Endothelial cell of umbilical vein (primary cell): ENCODE results near the gene BTN3A1. TPM values are rescaled to one million over a fixed set of nuclear protein-coding genes. Genes with fewer than 3 reads are reported as not detected.

Source experiments
- BruUV-seq: library from RNA; stranded (reverse); fragments of 400-500 nt; replicated peaks from 2 replicates; lab custom pipeline; 2021; lab: Mats Ljungman, UMichigan
- CTCF ChIA-PET: fragments of 300-600, 350-600 bp; sonication (Branson Sonifier 250); formaldehyde crosslinking; loops from one replicate; lab custom pipeline; 2021; ENCODE audit warnings: antibody characterized with exemption, inconsistent platforms; lab: Charles Lee
- POLR2A ChIA-PET: fragments of 300-600, 350-600 bp; sonication (Branson Sonifier 250); formaldehyde crosslinking; loops from one replicate; lab custom pipeline; 2021; ENCODE audit warnings: antibody characterized with exemption, inconsistent platforms; lab: Charles Lee
- DNase-seq: peaks from one replicate; pipeline ENCODE4 v3.0.0-alpha.2; 2011; ENCODE audit warnings: low read depth, low spot score
- FAIRE-seq: peaks from 2 replicates; lab custom pipeline; 2011; peaks lifted over from hg19 to GRCh38; lab: Jason Lieb, UNC
- H2AFZ ChIP-seq: 2 replicates; pipeline ENCODE4 v1.6.0; 2012; ENCODE audit warnings: low read depth, low read length, control low read depth, inconsistent platforms
- H3K27ac ChIP-seq: 2 replicates; pipeline ENCODE4 v1.5.1; 2011; ENCODE audit warnings: low read depth, mild to moderate bottlenecking, control low read depth, low read length, moderate library complexity; ENCODE audit not compliant: insufficient read depth
- H3K27me3 ChIP-seq, 2 experiments: 2 replicates each; pipeline versions ENCODE4 v1.6.0 to v1.6.1; 2011; ENCODE audit warnings: low read length in 2 of 2, mixed read lengths in 1 of 2; ENCODE audit not compliant: control insufficient read depth in 2 of 2, insufficient read depth in 2 of 2
- H3K36me3 ChIP-seq, 2 experiments: 2 replicates in 1 of 2; 3 replicates in 1 of 2; pipeline ENCODE4 v1.5.1; 2011; ENCODE audit warnings: low read length in 2 of 2, mild to moderate bottlenecking in 1 of 2, moderate library complexity in 1 of 2; ENCODE audit not compliant: control insufficient read depth in 2 of 2, insufficient read depth in 2 of 2; ENCODE audit errors: extremely low read depth in 1 of 2
- H3K4me1 ChIP-seq: 3 replicates; pipeline ENCODE4 v1.5.1; 2011; ENCODE audit warnings: mild to moderate bottlenecking, low read length; ENCODE audit not compliant: control insufficient read depth, insufficient read depth; ENCODE audit errors: extremely low read depth
- H3K4me2 ChIP-seq: 2 replicates; pipeline ENCODE4 v1.6.1; 2011; ENCODE audit warnings: low read length, control low read depth, mixed read lengths; ENCODE audit not compliant: insufficient read depth
- H3K4me3 ChIP-seq, 3 experiments: fragments of 200-600 bp in 1 of 3; sonication (generic), shearing (Covaris generic) in 1 of 3; replicated peaks in 1 of 3; 2 replicates each; pipeline ENCODE4 v1.5.1; 2011 to 2016; ENCODE audit warnings: control low read depth in 3 of 3, low read length in 3 of 3, mild to moderate bottlenecking in 2 of 3, inconsistent platforms in 1 of 3, low read depth in 1 of 3, moderate library complexity in 1 of 3; ENCODE audit not compliant: insufficient read depth in 1 of 3
- H3K79me2 ChIP-seq: 2 replicates; pipeline ENCODE4 v1.6.0; 2012; ENCODE audit warnings: low read length, inconsistent platforms; ENCODE audit not compliant: control insufficient read depth, insufficient read depth
- H3K9ac ChIP-seq: replicated peaks from 2 replicates; pipeline ENCODE3; 2011; ENCODE audit warnings: low read length, control low read depth; ENCODE audit not compliant: insufficient read depth; ENCODE audit errors: extremely low read depth
- H3K9me1 ChIP-seq: replicated peaks from 3 replicates; pipeline ENCODE4 v1.6.0; 2011; ENCODE audit warnings: mild to moderate bottlenecking, low read length; ENCODE audit not compliant: control insufficient read depth, insufficient read depth; ENCODE audit errors: extremely low read depth
- H3K9me3 ChIP-seq: replicated peaks from 2 replicates; pipeline ENCODE4 v1.5.1; 2012; ENCODE audit warnings: low read length, inconsistent platforms; ENCODE audit not compliant: control insufficient read depth, insufficient read depth
- H4K20me1 ChIP-seq: replicated peaks from 2 replicates; pipeline ENCODE3; 2011; ENCODE audit warnings: mild to moderate bottlenecking, low read length; ENCODE audit not compliant: control insufficient read depth, insufficient read depth; ENCODE audit errors: extremely low read depth
- CTCF ChIP-seq, 2 donors: IDR thresholded peaks; 1 replicate in 1 of 2; 2 replicates in 1 of 2; pipeline ENCODE4 v1.5.1; 2011; ENCODE audit warnings: low read length in 2 of 2, mild to moderate bottlenecking in 2 of 2, moderate library complexity in 2 of 2, control low read depth in 1 of 2, inconsistent platforms in 1 of 2, low read depth in 1 of 2; ENCODE audit not compliant: insufficient read depth in 1 of 2; ENCODE audit errors: extremely low read depth in 1 of 2
- EZH2 ChIP-seq: IDR thresholded peaks from 2 replicates; pipeline ENCODE4 v1.6.1; 2012; ENCODE audit warnings: borderline replicate concordance, low read depth, mild to moderate bottlenecking, moderate library complexity, low read length, inconsistent platforms; ENCODE audit not compliant: severe bottlenecking
- FOS ChIP-seq: IDR thresholded peaks from 2 replicates; pipeline ENCODE4 v1.6.1; 2011; ENCODE audit warnings: mild to moderate bottlenecking, low read length, moderate library complexity, borderline replicate concordance; ENCODE audit not compliant: insufficient read depth
- GATA2 ChIP-seq: IDR thresholded peaks from 2 replicates; pipeline ENCODE4 v1.7.0; 2011; ENCODE audit warnings: low read depth, mild to moderate bottlenecking, moderate library complexity, mixed read lengths, low read length; ENCODE audit not compliant: insufficient read length, insufficient read depth
- JUN ChIP-seq: IDR thresholded peaks from 2 replicates; pipeline ENCODE4 v1.6.1; 2011; ENCODE audit warnings: borderline replicate concordance, low read depth; ENCODE audit not compliant: insufficient read length, insufficient read depth
- MYC ChIP-seq: IDR thresholded peaks from one replicate; pipeline ENCODE4 v1.6.1; 2011; ENCODE audit warnings: mild to moderate bottlenecking, low read depth, low read length
- POLR2A ChIP-seq: IDR thresholded peaks from 2 replicates; pipeline ENCODE4 v1.6.1; 2012; ENCODE audit warnings: low read depth, mild to moderate bottlenecking, control low read depth, low read length
- POLR2AphosphoS5 ChIP-seq: IDR thresholded peaks from 2 replicates; pipeline ENCODE4 v1.6.1; 2012; ENCODE audit warnings: low read depth, mild to moderate bottlenecking, control low read depth, low read length, moderate library complexity; ENCODE audit not compliant: insufficient read depth
- dilution Hi-C: fragments of 300-500 bp; cut with MboI; formaldehyde crosslinking; loops from one replicate; pipeline ENCODE4 v1.15.0; 2019; ENCODE audit warnings: low sequenced_read_pairs; ENCODE audit not compliant: extremely low pct_ligation_motif_present
- intact Hi-C: fragments of 100-400 bp; cut with micrococcal nuclease; formaldehyde crosslinking; loops from one replicate; pipeline ENCODE4 v1.10.0; 2022
- polyA plus RNA-seq, 4 experiments: library from polyadenylated mRNA; depleted of rRNA in 3 of 4; stranded (reverse) in 3 of 4; unstranded in 1 of 4; fragments of >200 nt; gene quantifications; 2 replicates each; pipeline versions ENCODE4 v1.2.1 to v1.2.3, GENCODE V29; 2011 to 2012; ENCODE audit warnings: missing spikeins in 1 of 4
- total RNA-seq: library from RNA; stranded (reverse); gene quantifications from 2 replicates; pipeline ENCODE4 v1.2.3, GENCODE V29; 2021
- TF ChIP-seq, protein P1 (sequence below): IDR thresholded peaks from 2 replicates; pipeline ENCODE4 v1.6.1; 2011; ENCODE audit not compliant: insufficient read depth, insufficient read length

Gene BTN3A1
- total and polyA plus RNA-seq, 2 donors (not counting 3 experiments of a cell fraction or from before 2014, with no cell fraction given) = 7.6 to 12.1 TPM

DNA sequence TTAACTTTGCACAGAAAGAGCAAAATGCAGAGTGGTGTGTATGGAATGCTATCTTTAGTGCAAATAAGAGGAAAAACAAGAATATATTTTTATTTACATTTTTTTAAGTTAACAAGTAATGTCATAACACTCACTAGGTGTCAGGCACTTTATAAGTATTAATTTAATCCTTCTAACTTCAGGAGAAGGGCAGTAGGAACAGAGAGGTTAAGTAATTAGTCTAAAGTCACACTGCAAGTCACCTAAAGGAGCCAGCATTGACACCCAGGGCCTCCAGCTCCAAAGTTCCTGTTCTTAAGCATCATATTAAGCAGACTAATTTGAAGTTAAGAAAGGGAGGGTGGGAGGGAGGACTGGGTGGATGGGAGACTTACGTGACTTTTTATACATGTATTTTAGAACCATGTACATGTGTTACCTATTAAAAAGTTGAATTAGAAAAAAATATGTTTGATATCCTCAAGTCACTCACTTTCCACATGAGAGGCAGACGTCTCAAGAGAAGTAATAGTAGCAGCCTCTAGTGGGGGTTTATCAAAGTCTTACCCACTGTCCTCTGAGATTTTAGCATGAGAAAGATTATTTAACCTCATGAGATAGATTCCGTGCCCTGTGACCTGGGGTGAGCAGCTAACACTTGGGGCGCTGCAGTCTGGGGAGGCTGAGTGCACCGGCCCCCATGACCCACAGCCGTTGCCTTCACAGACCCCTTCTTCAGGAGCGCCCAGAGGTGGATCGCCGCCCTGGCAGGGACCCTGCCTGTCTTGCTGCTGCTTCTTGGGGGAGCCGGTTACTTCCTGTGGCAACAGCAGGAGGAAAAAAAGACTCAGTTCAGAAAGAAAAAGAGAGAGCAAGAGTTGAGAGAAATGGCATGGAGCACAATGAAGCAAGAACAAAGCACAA is 7.0 kb downstream of the BTN3A1 start:
- POLR2A ChIA-PET = no interaction called here
- no peak overlapping the region for H2AFZ ChIP-seq
- CTCF ChIA-PET = no interaction called here
- H3K27ac ChIP-seq = no peak overlapping the region
- TF ChIP-seq EZH2 = no peak
- no peak for TF ChIP-seq POLR2AphosphoS5
- TF ChIP-seq GATA2 = no peak
- no peak for TF ChIP-seq POLR2A
- TF ChIP-seq, protein P1, sequence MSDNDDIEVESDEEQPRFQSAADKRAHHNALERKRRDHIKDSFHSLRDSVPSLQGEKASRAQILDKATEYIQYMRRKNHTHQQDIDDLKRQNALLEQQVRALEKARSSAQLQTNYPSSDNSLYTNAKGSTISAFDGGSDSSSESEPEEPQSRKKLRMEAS = no peak
- TF ChIP-seq FOS = no peak
- TF ChIP-seq CTCF (IDR thresholded peaks at IDR 0.05; ENCODE audit: extremely low read depth in 1 of 2, insufficient read depth in 1 of 2, low read depth in 1 of 2, low read length in 2 of 2) = no peak
- no peak for TF ChIP-seq MYC
- no peak for TF ChIP-seq JUN
- no peak overlapping the region for H3K4me3 ChIP-seq
- DNase-seq (no peak), FAIRE-seq (no peak)
- H3K4me2 ChIP-seq = no peak overlapping the region
- H4K20me1 ChIP-seq = no peaks in the 10 kb centered on the region
- dilution Hi-C loops = no loop called here
- H3K9me3 ChIP-seq = no peaks in the 10 kb centered on the region
- no peaks in the 10 kb centered on the region for H3K79me2 ChIP-seq
- no peaks in the 10 kb centered on the region for H3K36me3 ChIP-seq
- no peak overlapping the region for H3K9ac ChIP-seq
- H3K9me1 ChIP-seq = no peaks in the 10 kb centered on the region
- no peaks in the 10 kb centered on the region for H3K27me3 ChIP-seq
- no TSS peak for BruUV-seq
- peaks cover 22% of the 10 kb centered on the region for H3K4me1 ChIP-seq
- intact Hi-C loops = no loop called here
